ENCODE data around the gene PTPRN.
"Not testable (repeated sequence)": the region's sequence is repeated elsewhere in the genome, so short reads cannot be mapped to it uniquely, and the experiment has no call there.

The PTPRN gene

DNA sequence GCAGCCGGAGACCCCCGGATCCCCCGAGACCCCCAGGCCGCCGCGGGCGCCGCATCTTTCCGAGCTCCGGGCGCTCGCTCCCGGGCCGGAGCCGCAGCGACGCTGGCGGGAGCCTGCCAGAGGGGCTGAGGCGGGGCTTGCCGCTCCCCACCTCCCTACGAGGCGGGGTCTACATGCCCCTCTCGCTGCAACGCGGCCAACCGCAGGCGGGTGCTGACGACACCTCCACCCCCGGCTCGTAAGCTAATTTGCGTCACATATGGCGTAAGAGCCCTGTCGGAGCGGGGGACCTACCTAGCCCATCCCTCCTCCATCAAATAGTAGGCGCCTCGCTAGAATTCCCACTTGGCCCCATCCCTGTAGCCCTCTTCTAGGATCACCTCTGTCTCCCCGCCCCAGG, at the start of gene PTPRN:
PTPRN (minus strand) TSS at position 124 of the 400 bp plus-strand sequence; CDS start at position 55, 69 bp downstream.
- FAIRE-seq (no peak), DNase-seq (ENCODE audit: low spot score) (no peak)

DNA sequence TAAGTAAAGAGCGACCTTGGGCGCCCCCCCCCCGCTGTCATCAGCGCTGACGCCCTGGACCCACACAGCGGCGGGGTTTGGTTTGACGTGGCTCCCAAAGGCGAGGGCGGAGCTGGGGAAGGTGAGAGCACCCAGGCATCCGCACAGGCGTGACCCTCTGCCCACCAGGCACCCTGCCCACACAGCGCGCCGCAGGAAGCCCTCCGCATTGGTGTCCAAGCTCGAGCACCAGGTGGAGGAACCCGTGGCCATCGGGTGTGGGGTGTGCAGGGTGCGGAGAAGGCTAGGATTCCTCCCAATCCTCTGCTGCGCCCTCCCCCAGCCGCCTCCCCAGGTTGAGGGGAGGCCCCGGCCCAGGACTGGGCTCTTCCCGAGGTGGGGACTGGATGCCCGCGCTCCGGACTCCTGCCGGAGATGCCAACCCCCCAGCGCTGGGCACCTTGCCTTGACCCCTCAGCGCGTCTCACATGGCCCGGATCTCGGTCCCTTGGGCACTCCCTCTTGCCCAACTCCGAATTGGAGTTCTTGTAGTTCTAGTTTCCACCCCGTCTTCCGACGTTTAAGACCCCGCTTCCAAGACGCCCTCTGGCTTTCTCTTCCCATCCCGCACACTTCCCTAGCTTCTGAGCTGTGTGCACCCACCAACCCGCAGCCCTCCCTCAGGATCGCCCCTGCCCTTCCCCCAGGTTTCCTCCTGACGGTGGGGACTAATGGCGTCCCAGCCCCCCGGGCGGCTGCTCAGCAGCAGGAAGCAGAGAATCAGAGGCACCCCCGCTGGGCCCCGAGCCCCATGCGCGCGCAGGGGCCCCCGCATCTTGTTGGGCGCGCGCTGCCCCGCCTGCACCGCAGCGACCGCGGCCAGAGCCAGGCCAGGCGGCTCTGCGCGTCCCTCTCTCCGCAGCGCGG, 49.2 kb upstream of the PTPRN start:
- DNase-seq (ENCODE audit: low spot score), result no peak
- FAIRE-seq, result no peak

DNA sequence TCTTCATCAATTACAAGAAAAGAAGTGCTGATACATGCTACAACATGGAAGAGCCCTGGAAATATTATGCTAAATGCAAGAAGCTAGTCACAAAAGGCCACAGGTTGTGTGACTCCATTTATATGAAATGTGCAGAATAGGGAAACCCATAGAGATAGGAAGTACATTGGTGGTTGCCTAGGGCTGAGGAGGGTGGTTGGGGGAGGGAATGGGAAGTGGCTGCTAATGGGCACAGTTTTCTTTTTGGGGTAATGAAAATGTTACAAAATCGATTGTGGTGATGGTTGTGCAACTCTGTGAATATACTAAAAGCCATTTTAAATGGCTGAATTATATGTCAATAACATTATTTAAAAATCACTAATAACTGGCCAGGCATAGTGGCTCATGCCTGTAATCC, 47.6 kb upstream of the PTPRN start:
- DNase-seq (ENCODE audit: low spot score) (no peak), FAIRE-seq (no peak)

DNA sequence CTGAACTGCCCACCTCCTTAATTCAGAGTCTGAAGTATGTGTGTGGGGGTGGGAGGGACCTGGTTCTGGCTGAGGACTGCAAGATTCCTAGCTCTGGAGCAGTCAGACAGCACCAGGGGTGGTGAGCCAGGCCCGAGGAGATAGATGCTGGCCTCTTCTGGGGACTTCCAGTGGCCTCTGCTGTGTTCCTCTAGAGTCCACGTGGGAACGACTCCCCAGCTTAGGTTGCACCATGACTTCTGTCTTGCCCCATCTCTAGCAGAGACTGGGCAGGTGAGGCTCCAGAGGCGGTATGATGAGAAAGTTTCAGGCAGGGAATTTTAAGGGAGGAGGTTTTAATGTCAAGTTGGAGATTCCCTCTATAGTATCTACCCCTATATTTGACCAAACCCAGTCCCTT, 45.4 kb upstream of the PTPRN start:
- no peak for DNase-seq (ENCODE audit: low spot score)
- FAIRE-seq, result no peak

DNA sequence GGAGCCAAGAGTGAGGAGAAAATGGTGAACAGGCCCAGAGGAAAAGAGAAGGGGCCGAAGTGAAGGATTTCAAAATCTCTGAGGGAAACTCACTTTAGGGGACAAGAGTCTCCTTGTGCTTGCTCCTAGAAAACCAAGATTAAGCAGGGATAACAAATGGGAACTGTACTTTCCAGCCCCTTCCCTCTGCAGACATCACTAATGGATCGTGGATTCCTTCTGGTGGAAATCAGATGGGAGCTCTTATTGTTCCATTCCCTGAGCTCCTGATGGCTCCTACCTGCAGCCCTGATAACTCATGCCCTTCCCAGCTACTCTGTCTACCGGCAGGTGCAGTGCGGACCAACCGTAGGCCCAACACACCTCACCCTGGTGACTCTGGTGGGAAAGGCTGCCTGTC, 43.9 kb upstream of the PTPRN start:
- no peak for FAIRE-seq
- DNase-seq (ENCODE audit: low spot score), result no peak

DNA sequence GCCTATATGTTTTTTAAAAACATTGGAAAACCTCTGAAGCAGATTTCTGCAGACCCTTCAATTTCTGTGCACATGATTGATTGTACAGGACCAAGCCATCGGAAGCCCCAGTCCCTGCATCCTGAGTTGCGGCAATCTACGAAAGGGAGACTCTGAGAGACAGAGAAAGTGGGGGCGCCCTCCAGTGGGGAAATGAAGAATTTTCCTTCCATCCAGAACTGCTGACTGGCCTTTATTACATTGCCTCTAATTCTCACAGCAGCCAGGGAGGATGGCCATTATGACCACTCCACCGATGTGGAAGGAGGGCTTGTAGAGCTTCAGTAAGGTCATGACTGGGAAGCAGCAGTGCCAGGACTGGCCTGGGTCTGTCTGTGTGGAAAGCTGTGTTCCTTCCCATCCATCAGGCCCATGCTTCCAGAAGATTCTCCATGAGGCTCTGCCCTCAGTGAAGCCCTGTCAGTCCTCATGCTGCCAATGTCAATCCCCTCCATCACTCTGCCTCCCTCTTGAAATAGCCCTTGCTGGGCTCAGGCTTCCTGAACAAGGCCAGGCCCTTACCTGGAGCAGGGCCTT, 43.3 kb upstream of the PTPRN start:
- FAIRE-seq (no peak), DNase-seq (ENCODE audit: low spot score) (peak; percentile 22)

DNA sequence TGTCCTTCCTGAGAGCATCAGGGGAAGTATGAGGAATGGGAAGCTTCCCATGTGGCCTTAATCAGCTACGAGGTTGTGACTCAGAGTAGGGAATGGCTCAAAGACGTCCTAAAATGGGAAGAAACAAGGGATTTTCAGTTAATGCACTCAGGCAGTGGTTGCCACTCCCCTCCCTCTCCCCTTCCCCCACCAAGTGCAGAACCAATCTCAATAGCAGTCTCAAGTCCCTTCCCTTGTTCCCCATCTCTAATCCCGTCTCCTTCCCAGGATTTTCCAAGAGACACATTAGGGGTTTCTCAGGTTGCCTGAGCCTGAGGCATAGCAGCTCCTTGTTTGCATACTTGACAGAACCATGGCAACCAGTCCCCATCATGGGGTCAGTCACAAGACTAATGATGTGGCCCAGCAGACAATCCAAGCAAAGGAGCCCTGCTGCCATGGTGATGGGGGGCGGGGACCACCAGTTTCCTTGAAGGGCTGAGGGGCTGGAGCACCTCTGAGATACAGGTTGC, 41.6 kb upstream of the PTPRN start:
- FAIRE-seq (no peak), DNase-seq (ENCODE audit: low spot score) (no peak)

DNA sequence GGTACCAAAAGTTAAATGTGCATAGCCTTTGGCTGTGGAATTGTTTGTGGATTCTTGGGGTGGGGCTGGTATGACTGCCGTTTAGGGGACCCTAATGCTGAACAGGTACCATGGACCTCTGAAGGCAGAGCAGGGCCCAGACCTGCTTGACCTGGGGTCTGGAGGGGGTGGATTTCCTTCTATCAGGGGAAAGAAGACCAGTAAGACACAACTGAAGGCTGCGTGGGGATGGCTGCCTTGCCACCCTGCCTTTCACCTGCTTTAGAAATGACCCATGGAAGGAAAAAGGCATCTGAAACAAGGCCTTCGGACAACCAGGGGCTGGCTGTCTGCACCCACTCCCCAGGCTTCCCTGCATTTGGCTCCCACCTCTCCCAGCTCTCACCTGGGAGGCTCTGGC, 41.0 kb upstream of the PTPRN start:
- DNase-seq (ENCODE audit: low spot score), result no peak
- no peak for FAIRE-seq

DNA sequence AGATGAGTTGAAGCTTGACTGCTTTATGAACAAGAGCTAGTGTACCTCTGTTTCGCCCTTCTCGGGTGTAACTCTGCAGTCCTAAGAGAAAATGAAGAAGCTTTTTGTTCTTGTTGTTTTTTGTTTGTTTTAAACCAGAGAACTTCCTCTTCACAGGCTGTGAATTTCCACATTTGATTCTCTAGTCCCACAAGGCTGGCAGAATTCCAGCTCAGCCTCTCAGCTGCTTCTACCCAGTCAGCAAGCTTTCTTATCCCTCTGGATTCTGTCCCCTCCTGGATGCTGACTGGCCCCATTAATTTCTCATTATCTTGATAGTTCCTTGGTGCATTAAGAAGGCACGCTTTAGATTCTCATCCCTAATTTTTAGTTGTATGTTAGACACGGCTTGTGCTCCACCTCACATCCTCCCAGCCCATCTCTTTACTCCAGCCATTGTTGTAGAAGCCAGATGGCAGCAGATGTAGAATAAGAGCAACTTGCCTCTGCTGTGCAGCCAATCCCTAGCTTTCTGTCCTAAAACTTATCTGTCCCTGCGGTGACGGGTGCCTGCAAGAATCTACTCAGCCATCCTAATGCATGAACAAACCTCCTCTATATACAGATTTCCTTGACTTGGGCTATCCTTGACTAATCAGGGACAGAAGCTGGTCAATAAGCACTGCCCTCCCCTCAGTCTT, 35.7 kb upstream of the PTPRN start:
- DNase-seq (ENCODE audit: low spot score), result no peak
- FAIRE-seq, result no peak

DNA sequence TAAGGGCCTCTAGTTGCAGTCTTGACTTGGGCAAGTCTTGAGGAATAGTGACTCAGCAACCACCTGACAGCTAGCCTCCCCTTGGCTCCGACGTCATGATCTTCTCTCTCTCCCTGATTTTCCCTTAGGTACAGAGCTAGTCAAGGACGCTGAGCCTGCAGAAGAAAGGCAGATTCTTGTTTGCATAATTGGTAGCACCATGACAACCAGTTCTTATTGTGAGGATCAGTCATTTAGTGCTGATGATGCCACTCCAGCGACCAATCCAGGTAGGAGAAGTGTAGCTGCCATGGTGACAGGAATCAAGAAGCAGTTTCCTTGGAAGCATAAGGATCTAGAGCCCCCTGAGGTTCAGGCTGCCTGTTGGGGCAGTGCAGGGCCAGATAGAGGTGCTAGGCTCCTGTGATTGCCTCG, 26.2 kb upstream of the PTPRN start:
- no peak for FAIRE-seq

DNA sequence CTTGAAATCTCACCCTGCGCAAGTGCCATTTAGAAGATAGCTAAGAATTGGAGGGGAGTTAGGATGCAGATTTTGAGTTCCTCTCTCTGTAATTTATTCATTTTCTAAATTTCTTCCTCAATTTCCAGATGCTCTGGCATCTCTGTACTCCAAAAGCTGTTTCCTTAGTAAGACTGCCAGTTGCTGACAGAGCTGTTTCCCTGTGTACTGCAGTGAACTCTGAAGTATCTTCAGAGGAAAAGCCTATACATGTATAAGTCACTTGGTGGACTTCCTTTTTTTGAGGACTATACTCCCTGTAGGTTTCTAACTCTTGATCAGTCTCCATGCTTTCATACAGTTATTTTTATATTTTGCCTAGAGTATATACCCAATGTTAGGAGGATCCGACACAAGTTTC, 24.9 kb upstream of the PTPRN start:
- FAIRE-seq (no peak), DNase-seq (ENCODE audit: low spot score) (no peak)

More for the DNA sequence above, 26.2 kb upstream of the PTPRN start:
- no peak for DNase-seq (ENCODE audit: low spot score)

DNA sequence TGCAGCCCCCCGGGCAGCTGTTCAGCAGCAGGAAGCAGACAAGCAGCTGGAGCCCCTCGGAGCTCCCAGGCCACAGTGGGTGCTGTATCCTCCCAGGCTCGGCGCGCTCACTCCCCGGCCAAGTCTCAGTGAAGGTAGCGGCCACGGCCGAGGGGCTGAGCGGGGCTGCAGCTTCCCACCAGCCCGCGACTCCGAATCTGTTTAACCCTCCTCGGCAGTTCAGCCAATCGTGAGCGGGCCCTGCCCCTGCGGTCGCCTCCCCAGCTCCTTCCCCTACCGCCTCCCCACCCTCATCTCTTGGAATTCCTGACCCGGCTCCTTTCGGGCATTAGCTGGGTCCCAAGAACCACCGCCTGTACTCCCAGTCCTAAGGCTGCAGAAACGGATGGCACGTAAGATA, 23.3 kb upstream of the PTPRN start, which contains the start of gene RESP18:
RESP18 (minus strand) TSS at position 203 of the 400 bp plus-strand sequence.
- DNase-seq (ENCODE audit: low spot score) (no peak), FAIRE-seq (no peak)

DNA sequence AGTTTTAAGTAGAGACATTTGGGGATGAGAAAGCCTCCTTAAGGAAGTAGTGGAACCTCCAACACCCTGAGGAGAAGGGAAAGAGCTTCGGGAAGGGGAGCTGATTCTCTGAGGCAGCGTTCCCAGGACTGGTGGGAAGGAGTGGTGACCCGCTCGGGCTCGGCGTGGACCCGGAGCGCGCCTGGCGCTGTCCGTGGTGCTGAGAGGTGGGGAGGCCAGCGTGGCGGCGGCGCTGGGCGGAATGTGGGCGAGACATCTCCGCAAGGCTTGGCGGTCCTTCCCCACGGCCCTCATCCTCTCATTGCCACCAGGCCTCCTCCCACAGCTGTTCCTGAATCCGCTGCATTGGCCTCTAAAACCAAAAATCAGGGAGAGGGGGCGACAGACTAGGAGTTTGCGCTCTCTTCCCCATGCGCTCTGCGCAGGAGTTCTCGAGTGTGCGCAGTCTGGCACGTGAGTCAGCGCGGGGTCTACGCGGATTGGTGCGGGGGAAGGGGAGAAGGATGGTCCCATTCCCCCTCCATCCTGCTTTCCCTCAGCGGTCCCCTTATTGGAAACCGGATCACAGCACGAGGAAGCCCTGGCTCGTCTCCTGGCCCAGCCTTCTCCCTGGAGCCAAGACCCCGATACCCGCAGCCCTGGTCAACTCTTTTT, 22.5 kb upstream of the PTPRN start:
- FAIRE-seq, result no peak

DNA sequence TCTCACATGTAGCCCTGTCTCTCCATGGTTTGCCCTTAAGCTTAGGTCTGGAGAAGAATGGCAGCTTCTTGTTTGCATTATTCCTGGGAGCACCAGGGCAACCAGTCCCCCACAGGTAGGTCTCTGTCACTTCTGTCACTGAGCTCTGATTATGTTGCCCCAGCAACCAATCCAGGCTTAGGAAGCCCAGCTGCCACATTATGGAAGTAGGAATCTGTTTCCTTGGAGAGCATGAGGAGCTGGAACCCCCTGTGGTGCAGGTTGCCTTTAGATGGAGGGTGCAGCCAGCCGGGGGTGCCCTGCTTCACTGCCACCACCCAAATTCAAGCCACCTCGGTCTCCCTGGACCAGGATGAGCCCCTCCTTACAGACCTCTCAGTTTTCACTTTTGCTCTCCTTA, 18.5 kb upstream of the PTPRN start:
- no peak for DNase-seq (ENCODE audit: low spot score)
- no peak for FAIRE-seq

More for the DNA sequence above, 22.5 kb upstream of the PTPRN start:
- no peak for DNase-seq (ENCODE audit: low spot score)

DNA sequence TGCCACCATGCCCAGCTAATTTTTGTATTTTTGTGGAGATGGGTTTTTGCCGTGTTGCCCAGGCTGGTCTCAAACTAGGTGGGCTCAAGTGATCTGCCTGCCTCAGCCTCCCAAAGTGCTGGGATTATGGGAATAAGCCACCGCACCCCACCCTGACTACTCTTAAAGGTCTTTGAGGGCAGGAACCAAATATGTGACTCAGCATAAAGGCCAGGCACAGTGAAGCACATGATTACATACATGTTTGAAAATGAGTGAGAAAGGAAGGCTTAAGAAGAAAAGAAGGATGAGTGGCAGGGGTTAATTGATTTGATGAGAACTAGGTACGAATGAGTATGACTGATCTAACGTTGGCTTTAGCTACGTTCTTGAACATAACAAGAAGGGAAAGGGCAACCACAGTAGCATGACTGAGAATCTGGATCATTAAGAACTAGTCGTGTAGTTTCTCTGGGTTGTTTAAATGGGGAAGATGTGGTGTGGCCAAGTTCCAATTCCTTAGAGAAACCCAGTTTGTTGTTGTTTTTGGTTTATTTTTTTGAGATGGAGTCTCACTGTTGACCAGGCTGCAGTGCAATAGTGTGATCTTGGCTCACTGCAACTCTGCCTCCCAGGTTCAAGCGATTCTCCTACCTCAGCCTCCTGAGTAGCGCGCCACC, 16.6 kb upstream of the PTPRN start:
- DNase-seq (ENCODE audit: low spot score) (no peak), FAIRE-seq (no peak)

DNA sequence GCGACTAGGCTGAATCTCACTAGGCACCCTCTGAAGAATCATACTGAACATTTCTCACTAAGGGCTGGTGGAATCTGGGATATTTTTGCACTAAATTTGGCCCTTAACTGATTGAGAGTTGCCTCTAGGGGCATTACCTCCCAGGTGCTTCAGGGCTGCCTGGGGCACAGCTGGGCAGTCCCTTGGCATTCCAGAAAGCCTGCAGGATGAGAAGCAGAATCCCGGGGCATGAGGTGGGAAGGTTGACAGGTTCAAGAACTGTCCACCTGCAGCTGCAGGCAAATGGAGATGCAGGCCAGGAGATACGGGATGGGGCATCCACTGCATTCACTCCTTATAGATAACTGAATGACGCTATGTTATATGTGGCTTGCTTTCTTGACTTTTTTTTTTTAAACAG, 15.9 kb upstream of the PTPRN start:
- DNase-seq (ENCODE audit: low spot score), result no peak
- FAIRE-seq, result no peak

DNA sequence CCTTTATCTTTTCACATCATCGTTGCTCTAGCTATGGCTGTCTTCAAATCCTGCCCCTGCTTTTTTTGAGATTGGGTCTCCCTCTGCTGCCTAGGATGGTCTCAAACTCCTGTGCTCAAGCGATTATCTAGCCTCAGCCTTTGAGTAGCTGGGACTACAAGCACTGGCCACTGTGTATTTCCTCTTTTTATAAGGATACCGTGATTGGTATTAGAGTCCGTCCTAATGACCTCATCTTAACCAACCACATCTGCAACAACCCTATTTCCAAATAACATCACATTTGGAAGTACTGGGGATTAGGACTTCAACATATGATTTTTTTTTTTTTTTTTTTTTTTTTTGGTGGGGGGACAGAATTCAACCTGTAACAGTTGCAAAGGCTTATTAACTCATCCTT, 14.2 kb upstream of the PTPRN start:
- DNase-seq (ENCODE audit: low spot score) (no peak), FAIRE-seq (no peak)

DNA sequence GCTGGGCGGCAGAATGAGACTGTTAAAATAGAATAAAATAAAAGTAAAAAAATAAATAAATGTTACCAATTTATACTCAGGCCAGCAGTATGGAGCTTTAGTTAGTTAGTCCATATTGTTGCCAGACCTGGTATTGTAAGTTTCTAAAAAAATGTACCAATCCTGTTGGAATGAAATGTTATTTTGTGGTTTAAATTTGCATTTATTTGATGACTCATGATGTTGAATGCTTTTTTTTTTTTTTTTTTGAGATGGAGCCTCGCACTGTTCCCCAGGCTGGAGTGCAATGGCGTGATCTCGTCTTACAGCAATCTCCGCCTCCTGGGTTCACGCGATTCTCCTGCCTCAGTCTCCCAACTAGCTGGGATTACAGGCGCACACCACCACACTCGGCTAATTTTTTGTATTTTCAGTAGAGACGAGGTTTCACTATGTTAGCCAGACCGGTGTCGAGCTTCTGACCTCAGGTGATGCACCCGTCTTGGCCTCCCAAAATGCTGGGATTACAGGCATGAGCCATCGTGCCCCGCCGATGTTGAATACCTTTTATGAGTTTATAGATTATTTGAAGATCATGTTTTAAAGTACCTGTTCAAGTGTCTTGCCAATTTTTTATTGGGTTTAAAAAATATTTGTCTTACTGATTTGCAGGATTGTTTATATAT, 5.7 kb upstream of the PTPRN start:
- DNase-seq (ENCODE audit: low spot score) (no peak), FAIRE-seq (no peak)

DNA sequence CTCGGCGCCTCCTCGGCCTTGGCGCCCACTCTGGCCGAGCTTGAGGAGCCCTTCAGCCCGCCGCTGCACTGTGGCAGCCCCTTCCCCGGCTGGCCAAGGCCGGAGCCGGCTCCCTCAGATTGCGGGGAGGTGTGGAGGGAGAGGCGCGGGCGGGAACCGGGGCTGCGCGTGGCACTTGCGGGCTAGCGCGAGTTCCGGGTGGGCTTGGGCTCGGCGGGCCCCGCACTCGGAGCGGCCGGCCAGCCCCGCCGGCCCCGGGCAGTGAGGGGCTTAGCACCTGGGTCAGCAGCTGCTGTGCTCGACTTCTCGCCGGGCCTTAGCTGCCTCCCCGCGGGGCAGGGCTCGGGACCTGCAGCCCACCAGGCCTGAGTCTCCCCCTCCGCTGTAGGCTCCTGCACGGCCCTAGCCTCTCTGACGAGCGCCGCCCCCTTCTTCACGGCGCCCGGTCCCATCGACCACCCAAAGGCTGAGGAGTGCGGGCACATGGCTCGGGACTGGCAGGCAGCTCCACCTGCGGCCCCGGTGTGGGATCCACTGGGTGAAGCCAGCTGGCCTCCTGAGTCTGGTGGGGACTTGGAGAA, 3.6 kb upstream of the PTPRN start:
- DNase-seq (ENCODE audit: low spot score); FAIRE-seq: not testable (repeated sequence)
